H1 (cell line): ENCODE measurements around the gene PSMC3IP. TPM values are rescaled to one million over a fixed set of nuclear protein-coding genes. Genes with fewer than 3 reads are reported as not detected.

ENCODE experiments used
- FOSL1 ChIP-seq: IDR thresholded peaks from 2 replicates; pipeline ENCODE4 v1.6.1; 2011; ENCODE audit warnings: mild to moderate bottlenecking, low read depth, low read length, moderate library complexity; ENCODE audit not compliant: insufficient read depth
- KDM5A ChIP-seq: fragments of 200-600 bp; IDR thresholded peaks from 2 replicates; pipeline ENCODE4 v1.7.1; 2012; ENCODE audit warnings: mild to moderate bottlenecking, low read length, inconsistent platforms, mixed read lengths
- PHF8 ChIP-seq: fragments of 200-600 bp; sonication (generic); conservative IDR thresholded peaks from 2 replicates; pipeline ENCODE4 v1.7.1; 2012; ENCODE audit warnings: low read depth, mild to moderate bottlenecking, inconsistent platforms, low read length, moderate library complexity
- RFX5 ChIP-seq: IDR thresholded peaks from 2 replicates; pipeline ENCODE4 v1.6.1; 2011; ENCODE audit warnings: low read depth, low read length, improper control_type of control experiment, borderline replicate concordance
- SRF ChIP-seq: IDR thresholded peaks from 2 replicates; pipeline ENCODE4 v1.6.1; 2011; ENCODE audit warnings: mild to moderate bottlenecking, low read depth, low read length, moderate library complexity
- polyA plus RNA-seq, 7 experiments: library from polyadenylated mRNA; depleted of rRNA in 3 of 7; stranded (reverse) in 5 of 7; unstranded in 2 of 7; fragments of >200 nt in 5 of 7; fragments of 200-250 nt in 2 of 7; gene quantifications; 1 replicate in 5 of 7; 2 replicates in 1 of 7; 4 replicates in 1 of 7; pipeline versions ENCODE4 v1.2.1 to v1.2.3, GENCODE V29; 2011 to 2013; ENCODE audit warnings: missing spikeins in 2 of 7, mixed read lengths in 2 of 7
- total RNA-seq: library from RNA; stranded (reverse); fragmentation: NEBNext Ultra II Directional; extraction: Animal tissue kit (Norgen Biotek cat#: 25700); gene quantifications from 2 replicates; pipeline ENCODE4 v1.2.1, GENCODE V29; 2021

Gene PSMC3IP
- total and polyA plus RNA-seq, 2 of the 8 experiments (the other 6 are each of a cell fraction or from before 2014, with no cell fraction given), result 11.5 to 21.9 TPM

DNA sequence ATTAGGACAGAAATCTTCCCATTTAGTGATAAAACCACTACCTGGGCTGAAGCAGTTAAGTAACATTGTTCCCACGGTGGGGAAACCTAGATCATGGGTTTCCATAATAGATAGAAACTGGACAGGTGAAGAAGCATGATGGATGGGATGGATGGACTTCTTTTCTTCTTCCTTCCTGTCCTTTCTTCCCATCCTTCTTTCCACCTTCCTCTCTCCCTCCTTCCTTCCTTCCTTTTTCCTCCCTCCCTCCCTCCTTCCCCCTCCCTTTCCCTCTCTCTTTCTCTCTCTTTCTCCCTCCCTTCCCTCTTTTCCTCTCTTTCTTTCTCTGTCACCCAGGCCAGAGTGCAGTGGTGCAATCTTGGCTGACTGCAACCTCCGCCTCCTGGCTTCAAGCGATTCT lies 3.1 kb downstream of the PSMC3IP start (continued):
- no peak for TF ChIP-seq KDM5A
- TF ChIP-seq RFX5, result no peak
- no peak for TF ChIP-seq FOSL1
- TF ChIP-seq SRF, result no peak
- TF ChIP-seq PHF8, result no peak
